ENCODE data around the gene PHF24.
"Not testable (repeated sequence)": the region's sequence is repeated elsewhere in the genome, so short reads cannot be mapped to it uniquely, and the experiment has no call there.

The PHF24 gene

DNA sequence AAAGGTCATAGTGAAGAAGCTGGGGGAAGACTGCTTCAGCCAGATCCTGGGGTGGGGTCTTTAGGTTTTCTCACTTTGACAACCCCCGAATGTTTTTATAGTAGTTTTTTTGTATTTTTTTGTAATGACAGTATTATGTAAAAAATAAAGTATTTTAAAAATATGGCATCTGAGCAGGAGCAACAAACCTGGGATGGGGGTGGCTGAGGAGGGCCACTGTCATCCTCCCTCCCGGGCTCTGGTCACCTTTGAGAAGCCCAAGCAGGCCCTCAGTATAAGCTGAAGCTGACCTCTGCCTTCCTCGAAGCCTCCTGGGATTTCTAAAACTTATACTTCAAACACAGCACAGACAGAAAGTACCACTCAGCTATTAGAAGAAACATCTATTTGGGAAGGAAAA lies 40.2 kb downstream of the PHF24 start:
- no peak for DNase-seq

DNA sequence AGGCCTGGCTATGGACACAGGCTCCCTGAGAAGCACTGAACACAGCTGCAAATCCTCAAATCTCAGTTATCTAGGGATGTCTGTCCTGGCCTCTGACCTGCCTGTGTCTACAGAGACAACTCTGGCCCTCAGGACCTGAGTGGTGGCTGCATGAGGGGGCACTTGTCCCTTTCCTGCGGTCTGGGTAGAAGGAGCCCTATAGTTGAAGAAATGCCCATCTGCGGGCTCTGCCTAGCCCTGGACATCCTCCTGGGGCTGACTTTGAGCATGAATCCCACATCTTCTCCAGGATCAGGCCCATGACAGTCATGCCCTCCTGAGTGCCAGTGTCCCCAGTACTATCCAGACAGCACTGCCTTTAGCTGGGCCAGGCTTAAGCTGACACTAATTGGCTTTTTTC lies 41.5 kb downstream of the PHF24 start:
- DNase-seq: no peak

DNA sequence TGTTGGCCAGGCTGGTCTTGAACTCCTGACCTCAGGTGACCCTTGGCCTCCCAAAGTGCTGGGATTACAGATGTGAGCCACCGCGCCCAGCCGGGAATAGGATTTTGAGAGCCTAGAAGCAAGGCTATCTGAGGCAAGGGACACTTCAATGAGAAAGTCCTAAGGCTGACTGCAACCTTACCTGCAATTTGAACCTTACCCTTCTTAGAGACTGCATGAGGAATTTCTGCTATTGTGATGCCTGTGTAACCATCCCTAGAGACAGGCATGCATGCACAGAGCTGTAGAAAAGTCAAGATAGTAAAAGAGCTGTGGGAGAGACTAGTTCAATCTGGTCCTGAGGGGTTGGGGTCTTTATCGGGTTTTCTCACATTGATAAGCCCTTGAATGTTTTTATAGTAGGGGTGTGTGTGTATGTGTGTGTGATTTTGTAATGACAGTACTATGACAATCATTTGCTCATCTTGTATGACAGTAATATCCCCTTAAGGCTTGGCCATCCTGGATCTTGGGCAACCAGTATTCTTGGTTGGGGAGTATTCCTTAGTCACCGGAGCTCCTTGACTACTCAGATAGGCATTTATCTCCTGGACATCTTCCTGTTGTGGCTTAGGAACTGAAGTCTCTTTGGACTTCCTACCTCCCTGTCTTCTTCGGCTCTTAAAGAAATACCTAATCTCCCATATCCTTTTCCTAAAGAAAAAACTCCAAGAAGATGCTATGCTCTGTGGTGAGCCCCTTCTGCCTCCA lies 42.6 kb downstream of the PHF24 start:
- no peak for DNase-seq

DNA sequence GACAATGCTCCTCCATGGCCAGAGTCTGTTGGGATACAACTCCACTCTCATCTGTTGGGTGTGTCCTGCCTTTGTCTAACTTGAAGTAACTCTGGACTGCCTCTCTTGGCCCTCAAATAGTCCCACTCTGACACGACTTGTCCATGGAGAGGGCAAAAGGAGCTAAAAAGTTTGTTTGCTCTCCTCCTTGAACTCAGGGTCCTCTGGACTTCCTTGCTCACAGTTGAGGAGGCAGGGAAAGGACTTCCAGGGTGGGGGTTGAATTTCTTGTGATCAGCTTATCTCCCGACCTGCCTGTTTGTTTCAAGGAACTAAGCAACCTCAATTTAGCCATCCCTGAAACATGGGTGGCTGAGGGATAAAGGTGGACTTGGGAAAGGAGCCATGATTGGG lies 43.2 kb downstream of the PHF24 start:
- DNase-seq: no peak

DNA sequence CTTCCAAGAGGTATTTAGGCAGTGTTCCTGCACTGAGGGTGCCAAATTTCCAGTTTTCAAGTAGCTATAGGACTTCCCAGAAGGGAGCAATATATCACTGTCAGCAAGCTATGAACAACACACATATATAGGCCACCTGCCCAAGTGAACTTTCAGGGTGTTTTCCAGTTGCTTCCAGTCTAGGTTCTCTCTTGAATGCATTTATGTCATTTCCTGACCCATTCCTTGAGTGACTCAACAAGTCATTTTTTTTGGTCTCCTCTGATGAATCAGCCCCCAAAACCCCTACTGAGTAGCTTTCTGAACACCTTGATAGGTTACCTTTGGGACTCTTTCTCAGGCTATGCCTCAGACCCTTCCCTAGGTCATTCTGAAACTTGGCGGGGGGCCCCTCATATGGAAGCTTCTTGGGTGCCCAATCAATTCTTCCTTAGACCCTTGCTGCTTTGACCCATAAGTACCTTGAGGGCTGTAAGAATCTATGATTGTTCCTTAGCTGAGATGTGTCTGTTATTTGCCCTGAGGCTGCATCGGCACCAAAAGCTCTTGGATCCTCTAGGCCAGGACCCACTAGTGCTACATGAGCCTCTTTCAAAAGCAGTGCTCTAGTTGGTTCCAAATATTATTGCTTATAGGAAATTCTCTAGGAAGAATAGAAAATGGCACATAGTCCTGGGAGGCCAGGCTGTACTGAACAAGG lies 43.9 kb downstream of the PHF24 start:
- DNase-seq: no peak

DNA sequence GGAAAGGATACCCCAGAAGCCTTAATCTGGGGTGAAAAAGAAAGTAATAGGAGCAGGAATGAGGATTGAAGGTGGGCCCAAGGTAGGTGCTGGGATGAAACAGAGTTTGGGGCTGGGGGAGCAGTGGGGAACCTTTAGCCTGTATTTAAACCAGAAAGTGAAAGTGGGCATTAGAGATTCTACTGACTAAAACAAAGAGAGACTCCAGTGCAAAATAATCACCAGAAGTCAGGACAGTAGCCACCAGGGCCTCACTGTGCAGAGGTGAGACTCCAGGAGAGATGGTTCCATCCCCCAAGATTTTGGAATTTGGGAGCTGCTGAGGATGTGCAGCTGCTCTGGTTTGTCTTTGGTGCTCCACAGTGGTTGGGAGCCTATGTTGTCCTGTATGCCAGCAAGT lies 44.5 kb downstream of the PHF24 start:
- no peak for DNase-seq

DNA sequence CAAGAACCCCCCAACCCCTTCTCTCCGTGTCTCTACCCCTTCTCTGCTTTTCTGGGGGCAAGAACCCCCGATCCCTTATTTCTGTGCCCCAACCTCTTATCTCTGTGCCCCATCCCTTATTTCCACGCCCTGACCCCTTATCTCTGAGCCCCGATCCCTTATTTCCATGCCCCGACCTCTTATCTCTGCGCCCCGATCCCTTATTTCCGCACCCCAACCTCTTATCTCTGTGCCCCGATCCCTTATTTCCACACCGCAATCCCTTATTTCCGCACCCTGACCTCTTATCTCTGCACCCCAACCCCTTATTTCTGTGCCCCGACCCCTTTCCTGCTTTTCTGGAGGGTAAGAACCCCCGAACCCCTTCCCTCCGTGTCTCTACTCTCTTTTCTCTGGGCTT lies 46.2 kb downstream of the PHF24 start:
- DNase-seq: not testable (repeated sequence)

DNA sequence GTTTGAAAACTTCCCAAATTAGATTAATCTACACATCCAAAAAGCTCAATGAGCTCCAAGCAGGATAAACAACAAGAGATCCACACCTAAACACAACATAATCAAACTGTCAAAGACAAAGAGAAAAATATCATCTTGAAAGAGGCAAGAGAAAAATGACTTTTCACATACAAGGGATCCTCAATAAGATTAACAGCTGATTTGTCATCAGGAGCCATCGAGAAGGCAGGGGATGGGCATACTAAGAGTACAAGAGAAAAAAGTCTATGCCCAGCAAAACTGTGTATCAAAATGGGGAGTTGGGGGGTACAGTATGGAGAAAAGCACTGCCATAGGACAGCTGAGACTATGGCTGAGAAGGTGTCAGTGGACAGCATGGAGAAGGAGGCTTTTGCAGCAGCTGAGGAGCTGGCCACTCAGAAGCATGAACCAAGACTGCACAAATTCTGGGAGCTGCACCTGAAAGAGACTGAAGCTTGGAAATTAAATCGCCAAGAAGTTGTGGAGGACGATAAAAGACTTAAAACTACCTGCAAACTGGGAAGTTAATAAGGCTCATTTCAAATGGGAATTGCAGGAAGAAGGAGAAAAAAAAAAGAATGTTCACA lies 52.4 kb downstream of the PHF24 start:
- DNase-seq: no peak

DNA sequence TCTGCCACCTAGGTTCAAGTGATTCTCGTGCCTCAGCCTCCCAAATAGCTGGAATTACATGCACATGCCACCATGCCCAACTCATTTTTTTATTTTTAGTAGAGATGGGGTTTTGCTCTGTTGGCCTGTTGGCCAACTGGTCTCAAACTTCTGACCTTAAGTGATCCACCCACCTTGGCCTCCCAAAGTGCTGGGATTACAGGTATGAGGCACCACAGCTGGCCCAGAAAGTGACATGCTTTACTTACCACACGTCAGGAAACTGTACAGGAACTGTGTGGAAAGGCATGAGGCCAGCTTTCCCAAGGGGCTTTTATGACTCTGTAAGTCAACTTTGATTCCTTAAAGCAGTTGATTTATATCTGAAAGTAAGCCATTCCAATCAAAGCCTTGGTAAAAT lies 56.4 kb downstream of the PHF24 start:
- DNase-seq: no peak

DNA sequence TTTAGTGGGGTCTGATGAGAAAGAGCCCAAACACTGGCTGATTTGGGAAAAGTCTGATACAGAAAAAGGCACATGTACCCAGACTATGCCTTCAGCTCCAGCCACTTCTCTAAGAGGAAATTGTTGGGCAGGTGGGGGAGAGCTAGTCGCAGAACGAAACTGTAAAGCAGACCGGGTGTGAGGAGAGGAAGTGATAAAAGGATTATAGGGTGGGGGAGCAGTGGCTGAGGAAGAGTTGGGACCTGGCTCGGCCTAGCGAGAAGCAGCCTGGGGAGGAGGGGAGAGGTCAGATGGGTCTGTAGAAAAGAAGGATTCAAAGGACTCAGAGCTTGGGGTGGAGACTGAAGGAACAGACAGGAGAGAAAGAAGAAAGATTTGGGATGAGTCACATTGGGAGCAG lies 65.4 kb downstream of the PHF24 start:
- DNase-seq: not testable (repeated sequence)

DNA sequence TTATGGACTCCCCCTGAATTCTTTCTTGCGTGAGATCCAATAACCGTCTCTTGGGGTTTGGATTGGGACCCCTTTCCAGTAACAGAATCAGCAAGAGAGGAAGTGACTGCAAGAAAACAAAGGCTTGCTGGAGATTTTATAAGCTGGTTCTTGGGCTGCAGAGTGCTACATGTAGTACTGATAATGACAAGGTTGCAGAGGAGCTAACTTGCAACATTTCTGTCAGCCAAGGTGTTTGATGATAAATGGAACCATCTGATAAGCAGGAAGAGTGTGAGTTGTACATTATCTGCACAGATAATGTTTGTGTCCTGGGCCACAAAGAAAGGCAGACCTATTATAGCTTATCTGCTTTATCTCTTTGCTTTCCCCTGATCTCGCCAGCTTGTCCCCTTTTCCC lies 68.6 kb downstream of the PHF24 start:
- no peak for DNase-seq

DNA sequence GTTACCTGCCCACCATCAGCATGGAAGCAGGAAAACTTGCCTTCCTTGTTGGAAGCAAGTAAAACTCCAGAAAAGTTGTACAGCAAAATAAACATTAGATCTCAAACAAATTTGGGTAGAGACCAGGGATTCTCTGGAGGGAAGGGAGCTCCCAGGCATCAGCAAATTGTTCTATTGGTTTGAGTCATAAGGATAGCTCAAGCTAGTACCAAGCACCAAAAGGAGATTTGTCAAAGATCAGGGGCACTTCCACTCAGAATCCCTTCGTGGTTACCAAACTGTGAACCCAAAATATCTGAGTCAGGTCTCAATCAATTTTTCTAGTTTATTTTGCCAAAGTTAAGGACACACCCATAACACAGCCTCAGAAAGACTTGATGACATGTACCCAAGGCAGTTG lies 69.3 kb downstream of the PHF24 start:
- DNase-seq: no peak

DNA sequence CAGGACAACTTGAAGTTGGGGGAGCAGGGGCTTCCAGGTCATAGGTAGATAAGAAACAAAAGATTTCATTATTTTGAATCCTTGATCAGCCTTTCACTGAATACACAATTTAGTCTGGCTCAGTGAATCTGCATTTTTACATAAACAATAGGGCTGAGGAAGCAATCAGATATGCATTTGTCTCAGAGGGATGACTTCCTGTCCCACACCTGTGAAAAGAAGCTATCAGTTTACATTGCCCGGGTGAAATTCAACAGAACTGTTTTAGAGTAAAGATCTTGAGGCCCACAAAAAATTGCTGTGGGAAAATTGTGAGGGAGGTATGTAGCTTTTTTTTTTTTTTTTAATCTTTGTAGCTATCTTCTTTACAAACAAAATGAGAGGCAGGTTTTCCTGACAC lies 69.8 kb downstream of the PHF24 start:
- DNase-seq: no peak

DNA sequence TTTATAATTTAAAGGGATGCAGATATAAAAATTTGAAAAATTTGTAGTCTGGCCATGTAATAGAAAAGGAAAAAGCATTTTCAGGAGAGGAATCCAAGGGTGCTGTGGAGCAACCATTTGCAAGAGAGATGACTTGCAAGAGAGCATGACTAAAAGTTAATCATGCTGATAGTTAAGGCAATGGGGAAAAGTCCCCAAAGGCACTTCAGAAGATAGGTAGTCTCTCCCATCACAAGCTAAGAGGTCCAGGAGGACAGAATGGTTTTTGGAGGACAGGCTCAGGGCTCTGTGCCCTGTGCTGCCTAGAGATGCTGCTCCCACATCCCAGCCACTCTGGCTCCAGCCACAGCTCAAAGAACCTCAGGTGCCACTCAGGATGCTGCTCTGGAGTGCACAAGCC lies 70.3 kb downstream of the PHF24 start:
- no peak for DNase-seq

DNA sequence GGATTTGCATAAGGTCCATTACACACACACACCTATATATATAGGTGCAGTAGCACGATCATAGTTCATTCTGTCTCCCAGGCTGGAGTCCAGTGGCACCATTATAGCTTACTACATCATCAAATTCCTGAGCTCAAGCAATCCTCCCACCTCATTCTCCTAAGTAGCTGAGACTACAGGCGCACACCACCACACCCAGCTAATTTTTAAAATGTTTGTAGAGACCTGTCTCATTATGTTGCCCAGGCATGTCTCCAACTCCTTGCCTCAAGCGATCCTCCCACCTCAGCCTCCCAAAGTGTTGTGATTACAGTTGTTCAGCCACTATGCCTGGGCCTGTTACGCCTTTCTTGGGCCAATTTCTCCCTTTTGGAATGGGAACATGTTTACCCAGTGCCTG lies 71.2 kb downstream of the PHF24 start:
- no peak for DNase-seq

DNA sequence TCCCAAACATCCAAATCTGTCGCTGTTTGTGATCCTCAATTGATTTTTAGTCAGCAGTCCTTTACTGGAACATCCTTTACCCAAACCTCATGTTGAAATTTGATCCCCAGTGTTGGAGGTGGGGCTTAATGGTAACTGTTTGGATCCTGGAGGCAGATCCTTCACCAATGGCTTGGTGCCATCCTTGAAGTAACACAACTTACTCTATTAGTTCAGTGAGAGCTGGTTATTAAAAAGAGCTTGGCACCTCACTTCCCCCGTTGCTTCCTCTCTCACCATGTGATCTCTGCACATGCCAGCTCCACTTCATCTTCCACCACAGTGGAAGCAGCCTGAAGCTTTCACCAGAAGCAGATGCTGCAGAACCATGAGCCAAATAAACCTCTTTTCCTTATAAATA lies 71.8 kb downstream of the PHF24 start:
- no peak for DNase-seq

All from activated naive CD4-positive, alpha-beta T cell treated with Interleukin-2 at 50 U/mL for 16 hours (primary cell).